NCI-H526 treated with DMSO at 0.1 percent for 48 hours (cell line): ENCODE measurements around the gene EFNA5.

Experiments used
- DNase-seq: peaks from one replicate; lab custom pipeline; 2025; lab: John Stamatoyannopoulos, UW

EFNA5 gene

DNA sequence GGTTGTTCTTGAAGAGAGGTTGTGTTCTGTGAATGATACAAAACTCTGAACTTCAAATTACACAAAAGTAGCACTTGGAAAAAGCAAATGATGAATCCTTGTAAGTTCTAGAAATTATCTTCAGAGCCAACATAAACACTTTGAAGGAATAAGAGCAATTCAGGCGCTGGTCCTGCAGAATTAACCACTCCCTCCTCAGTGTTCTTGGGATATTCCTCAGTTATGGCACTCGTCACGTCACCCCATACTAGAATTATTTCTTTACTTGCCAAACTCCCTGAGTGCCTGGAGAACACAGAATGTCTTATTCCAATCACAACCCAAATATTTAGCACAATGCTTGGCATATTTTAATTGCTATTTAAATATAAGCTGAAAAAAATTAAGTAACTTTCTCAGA is 126.3 kb downstream of the EFNA5 start:
- no peak for DNase-seq

DNA sequence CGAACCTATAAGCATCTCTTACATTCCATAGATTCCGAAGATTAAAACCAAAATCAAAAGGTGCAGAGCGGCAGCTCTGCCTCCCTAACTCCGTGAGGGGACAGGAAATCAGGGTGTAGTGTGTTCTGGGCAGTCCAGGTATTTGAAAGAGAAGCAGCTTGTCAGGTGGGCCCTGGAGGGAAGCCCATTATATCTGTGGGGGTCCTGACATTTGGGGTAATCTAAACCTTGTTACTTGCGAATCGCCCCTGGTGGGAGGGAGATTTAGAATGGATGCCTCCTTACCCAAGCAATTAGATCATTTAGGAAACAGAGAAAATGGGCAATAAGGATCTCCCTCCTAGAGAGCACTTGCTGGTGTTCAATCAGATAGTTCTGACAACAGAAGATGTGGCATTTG is 126.9 kb downstream of the EFNA5 start:
- DNase-seq: no peak

DNA sequence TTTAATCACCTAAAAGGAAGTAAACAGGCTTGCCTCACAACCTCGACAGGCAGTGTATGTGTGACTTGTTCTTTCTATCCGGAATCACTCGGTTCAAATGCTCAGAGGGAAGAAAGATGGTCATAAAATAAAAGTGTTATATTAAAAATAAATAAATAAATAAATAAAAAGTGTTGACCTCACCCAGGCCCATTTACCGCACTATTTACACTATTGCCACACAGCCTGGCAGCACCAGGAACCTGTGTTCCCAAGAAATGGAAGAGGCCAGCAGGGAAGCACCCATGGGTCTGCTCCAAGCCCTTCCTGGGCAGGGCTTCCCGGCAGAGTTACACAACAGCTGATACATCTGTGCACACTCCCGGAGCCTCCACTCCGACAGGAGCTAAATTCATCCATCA is 127.9 kb downstream of the EFNA5 start:
- no peak for DNase-seq

DNA sequence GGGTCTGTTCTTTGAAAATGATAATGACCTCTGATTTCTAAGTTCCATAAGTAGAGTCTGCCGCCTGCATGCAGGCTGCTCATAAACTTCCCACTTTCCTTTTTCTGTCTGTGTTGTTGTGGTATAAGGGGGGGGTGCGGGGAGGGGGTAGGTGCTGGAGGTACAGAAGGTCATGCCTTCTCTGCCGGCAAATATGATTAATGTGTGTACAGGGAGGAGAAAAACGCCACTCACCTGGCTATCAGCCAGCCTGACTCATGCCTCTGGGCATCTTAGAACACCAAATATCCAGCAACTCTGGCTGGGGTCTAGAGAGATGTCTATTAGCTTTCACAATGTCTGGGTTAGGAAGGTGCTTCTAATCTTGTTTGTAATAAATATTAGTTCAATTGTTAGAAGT is 128.3 kb downstream of the EFNA5 start:
- DNase-seq: no peak

DNA sequence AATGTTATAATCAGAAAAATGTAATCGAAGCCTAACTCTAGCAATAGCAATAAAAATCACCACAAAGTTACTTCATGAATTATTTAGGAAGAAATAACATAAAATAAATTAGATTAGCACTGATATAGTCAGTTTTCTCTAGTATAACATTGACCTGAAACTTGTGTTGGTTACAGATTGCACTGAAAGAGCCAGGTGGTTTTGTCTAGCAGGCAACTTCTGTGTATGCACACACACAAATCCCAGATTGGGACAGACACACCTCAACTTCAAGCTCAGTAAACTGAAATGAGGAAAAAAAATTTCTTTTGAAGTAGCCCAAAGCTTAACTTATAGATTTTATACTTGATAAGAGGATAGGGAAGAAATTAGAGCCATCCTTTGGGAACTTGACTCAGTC is 129.3 kb downstream of the EFNA5 start:
- no peak for DNase-seq

DNA sequence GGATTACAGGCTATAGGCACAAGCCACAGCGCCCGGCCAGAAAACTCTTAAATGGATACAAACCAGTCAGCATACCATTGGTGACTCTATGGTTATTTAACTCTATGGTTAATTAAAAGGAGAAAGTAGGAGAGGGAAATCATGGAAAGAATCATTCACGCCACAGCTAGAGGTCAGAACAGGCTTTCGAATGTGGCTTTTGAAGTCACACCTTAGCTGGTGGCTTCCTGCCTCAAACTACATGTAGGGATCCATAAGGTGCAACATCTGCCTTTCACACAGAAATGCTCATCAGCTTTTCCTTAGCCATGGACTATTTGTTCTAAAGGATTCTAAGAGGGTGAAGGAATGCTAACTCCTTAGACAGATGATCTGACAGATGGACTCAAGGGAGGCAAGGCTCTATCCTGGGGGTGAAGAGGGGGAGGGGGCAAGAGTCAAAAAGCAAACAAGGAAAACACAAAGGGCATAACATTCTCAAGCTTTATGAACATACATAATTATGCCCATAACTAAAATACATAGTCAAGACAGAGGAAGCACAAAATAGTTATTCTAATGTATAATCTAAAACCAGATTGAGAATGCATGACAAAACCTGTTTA is 130.9 kb downstream of the EFNA5 start:
- DNase-seq: no peak

DNA sequence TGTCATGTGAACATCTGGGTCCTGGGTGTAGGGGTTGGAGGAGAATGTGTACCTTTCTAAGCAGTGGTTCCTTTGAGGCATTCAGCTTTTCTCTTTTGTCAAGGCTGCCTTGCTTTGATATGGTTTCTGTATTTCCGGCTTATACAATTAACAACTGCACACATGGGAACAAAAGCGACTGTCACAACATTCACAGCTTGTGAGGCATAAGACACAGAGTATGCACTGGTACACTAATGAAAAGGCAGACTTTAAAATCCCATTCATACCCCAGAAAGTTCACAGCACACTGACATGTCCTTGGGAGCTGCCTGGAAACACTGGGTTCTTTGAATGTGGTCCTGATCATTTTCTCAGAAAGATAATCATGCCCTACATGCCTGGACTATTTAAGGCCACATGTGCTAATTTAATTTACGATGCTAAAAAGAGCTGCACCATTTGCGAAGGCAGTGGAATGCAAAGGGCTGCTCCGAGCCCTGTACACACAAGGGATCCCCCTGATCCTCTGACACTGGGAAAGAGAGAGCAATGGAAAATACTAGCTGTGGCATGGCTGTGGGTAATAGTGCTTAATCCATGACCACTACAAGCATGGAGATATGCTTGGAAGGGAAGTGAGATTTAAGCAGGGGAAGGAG is 131.8 kb downstream of the EFNA5 start:
- DNase-seq: no peak

DNA sequence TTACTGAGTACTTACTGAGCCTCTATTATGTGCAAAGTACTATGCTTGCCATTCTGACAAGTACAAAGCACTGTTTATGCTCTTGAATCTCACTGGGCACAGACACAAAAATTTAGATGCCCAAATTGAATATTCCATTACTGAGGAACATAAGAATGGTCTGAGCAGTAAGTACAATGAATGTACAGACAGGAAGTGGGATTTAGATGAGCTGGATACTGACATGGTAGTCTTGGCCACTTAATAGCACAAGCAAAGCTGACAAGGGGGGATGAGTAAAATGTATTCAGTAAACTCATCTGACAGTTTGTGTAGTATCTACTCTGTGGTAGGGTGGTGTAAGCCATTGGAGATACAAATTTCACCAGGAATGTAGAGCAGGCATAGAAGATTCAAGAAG is 132.4 kb downstream of the EFNA5 start:
- no peak for DNase-seq

DNA sequence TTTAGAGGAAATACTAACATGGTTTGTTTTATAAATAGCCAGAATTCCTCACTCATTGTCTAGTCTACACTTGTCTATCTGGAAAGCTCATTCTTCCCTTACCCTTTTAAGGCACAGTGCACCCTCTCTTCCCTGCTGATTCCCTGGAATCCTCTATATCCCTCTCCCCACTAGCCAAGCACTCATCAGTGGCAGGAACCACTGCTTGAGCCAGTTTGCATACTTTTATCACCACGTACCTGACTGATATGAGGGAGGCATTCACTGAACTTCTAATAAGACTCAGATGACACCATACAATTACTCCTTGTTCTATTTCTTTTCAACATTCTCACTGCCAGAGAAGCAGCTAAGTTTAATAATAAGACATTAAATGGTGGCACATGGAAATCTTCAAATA is 134.9 kb downstream of the EFNA5 start:
- no peak for DNase-seq

DNA sequence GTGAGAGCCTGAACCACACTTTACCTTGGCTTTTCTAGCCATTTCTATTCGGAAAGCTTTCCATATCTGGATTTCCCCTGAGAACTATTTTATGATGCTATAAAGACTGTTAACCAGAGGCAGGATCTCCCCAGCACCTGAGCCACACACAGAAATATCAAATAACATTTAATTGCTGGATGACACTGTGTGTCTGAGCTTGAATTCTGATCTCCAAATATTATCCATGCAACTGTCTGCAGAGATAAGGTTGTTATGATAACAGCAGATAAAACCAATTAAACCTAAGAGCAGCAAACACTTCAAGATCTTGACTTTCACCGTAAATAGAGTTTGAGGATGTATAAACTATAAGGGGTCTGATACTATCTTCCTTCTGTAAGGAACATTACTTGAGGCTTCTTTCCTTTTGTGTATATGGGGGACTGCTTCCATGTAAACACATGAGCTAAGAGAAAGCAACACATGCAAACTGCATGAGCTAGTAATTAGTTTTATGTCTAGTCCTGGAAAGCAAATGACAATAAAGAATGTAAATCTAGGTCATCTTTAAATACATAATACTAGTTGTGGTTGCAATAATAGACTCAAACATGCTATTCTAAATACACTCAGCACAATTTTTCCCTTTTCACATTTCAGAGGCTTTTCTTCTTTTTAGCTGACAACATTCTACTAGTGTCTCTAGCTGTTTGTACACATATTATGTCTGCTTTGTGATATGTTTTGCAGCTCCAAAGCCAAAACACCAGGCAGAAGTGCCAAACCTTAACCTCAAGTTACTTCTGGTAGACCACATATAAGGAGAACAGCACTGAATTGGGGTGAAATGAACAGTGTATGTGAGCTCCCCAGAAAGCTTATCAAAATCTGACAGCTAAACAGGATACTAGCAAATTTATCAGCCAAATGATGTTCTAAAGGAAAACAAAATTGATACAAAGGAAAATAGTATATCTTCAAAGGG is 136.5 kb downstream of the EFNA5 start:
- peak; percentile 79 for DNase-seq

DNA sequence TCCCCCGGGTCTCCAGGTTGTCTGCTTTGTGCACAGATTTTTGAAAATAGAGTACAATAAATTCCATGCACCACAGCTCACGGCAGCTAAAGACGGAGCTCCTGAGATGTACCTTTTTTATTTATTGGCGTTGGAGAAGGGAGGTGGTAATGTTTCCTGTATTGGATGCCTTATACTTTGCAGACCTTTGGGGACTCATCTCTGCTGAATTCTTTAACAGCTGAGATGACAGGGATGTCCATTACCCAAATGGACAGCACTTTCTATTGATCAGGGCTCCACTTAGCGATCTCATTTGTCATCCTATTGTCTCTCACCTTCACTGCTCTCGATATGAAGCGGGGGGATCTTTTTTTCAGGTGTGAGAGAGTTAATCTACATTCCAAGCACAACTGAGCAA is 137.8 kb downstream of the EFNA5 start:
- no peak for DNase-seq

DNA sequence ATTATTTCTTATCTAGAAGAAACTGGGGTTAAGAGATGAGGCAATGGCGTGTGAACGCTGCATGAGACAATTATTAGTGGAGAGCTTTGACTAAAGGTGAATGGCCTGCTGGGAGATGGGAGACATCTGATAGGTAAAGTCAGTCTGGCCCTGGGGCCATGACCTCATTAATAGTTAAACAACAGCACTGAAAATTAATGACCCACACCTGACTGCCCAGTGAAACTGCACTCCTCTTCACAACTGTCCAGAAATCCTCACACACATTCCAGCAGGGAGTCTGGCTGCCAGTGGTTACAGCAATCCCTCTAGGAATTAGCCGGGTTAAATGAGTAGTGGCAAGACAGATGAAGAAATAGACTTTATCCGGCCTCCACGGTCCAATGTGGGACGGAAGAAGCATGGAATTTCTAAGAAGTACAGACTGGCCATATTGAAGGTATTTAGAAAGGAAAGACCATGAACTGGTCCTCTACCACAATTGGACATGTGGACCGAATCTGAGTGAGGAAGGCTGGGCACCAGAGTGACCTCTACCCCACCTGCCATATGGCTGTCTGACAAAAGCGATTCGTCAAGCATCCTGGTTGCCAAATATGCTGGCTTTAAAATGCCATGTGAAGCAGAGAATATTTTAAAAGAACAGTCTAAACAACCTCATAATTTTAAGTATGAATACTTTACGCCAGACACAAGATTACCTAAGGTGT is 138.4 kb downstream of the EFNA5 start:
- no peak for DNase-seq

DNA sequence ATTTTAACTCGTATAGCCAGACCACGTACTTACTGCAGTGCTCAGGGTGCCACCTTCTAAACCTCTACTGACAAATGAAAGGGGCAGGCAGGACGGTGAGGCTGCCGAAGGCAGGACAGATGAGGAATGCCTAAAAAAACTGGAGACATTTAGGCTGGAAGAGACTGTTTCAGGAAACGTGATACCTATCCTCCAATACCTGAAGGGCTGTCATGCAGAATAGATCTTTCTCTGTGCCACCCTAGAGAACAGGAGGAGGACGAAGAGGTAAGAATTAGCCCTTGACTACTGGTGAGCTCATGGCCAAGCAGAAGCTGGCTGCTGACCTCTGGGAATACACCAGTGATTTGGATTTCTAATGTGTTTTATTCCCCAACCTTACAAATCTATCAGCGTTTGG is 139.4 kb downstream of the EFNA5 start:
- no peak for DNase-seq

DNA sequence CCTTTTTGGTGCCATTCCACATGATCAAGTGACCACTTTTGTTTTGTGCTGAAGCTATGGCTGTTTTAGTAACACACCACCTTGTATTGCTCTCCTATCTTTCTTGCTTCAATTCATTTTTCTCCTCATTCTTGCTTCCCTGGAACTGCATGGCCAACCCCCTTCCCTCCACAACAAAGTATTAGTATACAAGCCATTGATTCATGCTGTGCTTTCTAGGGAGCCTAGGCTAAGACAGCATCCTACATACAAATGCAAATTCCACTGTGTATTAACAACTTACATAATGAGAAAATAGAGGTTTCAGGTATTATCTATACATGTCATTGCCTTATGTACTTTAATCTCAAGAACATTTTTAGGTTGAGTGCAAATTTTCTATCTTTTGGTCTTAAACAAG is 141.1 kb downstream of the EFNA5 start:
- no peak for DNase-seq

DNA sequence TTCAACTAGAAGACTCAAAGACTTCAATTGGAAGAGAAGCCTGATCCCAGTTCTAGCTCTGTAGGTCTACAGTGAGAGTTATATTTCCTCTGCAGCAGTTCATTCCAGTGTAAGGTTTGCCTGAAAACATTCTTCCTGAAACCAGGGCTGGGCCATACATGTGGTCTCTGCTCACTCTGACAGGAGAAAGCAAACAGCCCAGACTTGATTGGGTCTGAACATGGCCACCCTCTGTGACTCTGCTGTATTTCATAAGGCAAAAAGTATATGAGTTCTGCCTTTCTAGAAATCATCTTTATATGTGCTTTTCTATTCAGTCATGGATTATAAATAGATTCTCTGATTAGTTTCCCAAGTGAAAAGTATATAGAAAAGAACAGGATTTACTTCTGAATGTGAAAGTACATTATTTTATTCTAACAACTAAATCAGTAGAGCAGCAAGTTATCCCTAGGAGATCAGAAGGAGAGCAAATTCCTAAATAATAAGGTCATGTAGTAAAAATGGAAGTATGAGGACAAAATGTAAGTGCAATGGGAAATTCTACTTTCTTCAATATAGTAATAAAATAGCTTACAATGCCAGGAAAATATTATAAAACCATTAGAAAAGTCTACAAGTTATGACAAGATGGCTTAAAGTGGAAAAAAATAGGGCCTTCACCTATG is 144.3 kb downstream of the EFNA5 start:
- no peak for DNase-seq

DNA sequence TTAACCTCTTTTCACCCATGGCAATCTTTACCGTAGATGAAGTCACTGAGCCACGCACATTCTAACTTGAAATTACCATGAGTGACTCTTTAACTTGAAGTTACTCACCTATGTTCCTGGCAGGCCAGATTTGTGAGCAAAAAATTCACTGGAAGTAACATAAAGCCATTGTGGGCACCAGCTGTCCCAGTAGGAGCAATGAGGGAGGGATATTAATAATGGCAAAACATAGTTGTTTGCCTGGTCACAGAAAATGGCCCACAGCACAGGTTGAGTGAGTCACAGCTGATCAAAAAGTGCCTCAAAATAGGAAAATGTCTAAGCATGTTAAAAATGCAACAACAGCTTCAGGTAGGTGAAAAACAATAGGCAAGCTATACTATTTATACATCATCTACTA is 146.6 kb downstream of the EFNA5 start:
- no peak for DNase-seq

DNA sequence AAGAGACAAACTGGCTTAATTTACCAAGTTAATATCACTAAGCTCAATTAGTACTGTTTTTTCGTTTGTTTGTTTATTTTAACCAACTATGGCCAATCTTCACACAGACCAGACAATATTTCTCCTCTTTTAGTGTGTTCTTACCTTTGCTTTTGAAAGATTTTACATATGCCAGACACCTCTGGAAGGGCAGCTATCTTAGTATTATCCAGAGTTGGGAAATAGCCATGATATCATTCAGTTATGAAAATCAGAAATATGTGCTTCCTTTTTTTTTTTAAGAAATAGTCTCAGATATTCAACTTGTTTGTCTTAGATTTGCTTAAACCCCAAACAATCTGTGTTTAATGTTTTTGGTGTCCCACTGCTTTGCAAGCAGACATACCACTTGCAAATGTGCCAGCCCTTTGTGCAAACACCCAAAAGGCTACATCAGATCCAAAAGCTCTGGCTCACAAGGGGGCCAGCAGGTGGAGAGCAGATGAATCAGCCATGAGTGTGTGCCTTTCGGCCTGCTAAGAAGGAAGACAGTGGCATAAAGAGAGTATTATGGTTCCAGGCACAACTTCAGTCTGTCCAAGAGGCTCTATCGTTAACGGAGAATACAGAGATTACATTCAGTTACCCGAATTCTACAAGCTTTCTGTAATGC is 147.6 kb downstream of the EFNA5 start:
- DNase-seq: peak; percentile 49

DNA sequence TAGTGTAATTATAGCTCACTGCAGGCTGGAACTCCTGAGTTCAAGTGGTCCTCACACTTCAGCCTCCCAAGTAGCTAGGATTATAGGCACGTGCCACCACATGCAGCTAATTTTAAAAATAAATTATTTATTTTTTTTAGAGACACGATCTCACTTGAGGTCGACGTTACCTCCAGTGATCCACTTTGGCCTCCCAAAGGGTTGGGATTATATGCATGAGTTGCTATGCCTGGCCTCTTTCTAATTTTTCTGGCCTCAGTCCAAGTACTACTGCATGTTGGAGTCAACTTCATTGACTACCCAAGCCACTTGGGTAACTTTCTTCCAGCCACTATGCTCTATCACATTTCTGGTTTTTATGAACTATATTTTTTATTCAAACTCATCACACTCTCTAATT is 148.3 kb downstream of the EFNA5 start:
- DNase-seq: no peak

DNA sequence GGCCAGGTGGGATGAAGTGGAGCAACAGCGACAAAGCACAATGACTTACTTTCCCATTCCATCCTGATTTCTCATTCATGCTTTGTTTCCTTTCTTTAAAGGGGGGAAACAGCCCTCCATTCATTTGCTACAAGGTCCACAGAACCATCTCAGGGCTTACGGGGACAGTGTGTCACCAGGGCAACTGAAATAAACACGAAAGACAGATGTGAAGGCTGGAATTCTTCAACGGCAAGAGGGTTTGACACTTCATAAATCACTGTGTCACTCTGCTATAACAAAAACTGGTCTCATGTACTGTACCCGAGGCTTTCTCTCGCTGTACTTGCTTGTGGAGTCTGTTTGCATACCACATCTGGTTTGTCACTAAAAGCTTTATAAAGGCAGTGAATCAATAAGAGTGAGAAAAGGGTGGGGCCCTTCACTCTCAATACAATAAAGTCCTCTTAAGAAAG is 150.8 kb downstream of the EFNA5 start:
- no peak for DNase-seq

DNA sequence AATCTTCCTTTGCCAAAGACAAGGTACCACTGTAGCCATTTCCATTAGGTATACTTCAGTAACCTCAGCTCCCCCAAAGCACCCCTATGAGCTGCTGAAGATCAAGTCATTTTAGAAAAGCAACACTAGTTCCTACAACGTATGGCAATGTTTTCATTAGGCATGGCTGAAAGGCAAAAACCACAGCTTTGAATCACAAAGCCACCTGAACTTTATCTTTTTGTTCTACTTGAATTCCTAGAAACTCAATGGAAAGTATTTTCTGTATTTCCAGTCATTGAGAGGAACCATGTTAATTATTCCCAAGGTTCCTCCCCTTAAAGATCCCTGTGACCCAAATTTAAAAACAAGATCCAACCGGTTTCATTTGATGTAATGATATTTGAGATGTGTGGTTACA is 152.1 kb downstream of the EFNA5 start:
- no peak for DNase-seq

DNA sequence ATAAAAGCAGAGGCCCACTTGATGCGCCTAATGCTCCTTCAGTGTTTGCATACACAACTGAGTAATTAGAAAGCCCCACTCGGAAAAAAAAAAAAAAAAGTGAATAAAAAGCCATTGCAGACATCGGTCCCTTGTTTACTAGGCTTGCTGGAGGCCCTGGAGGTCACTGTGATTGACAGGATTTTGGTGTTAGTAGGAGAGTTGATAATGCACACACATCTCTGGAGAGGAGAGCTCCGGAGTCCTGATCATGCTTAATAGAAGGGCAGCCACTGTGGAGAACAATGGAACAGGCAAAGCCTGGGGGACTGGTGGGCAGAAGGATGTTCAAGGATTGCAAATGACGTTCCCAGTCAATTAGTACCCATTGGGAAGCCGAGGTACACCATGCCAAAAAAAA is 152.5 kb downstream of the EFNA5 start:
- DNase-seq: no peak
